NK-92 (cell line): ENCODE results near the gene GMDS.
"Not testable (repeated sequence)": the region's sequence is repeated elsewhere in the genome, so short reads cannot be mapped to it uniquely, and the experiment has no call there.

Experiments
- DNase-seq: peaks from one replicate; lab custom pipeline; 2025; ENCODE audit not compliant: unreplicated experiment; lab: John Stamatoyannopoulos, UW

The GMDS gene

DNA sequence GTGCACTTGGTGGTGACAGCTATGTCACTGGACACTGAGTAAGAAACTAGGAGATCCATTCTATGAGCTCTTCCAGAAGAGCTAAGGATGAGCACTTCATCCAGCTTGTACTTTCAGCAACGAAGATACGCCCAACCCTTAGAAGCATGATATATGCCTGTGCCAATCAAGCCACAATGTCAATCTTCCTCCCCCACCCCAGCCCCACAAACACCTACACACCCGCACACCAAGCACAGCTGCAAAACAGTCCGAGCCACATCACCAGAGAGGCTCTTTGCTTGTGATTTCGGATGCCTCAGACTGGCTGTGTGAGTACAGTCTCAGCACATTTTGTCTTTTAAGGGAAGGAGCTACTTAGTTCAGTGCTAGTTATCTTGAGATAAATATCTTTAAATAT, 375.2 kb downstream of the GMDS start:
- DNase-seq, result no peak

DNA sequence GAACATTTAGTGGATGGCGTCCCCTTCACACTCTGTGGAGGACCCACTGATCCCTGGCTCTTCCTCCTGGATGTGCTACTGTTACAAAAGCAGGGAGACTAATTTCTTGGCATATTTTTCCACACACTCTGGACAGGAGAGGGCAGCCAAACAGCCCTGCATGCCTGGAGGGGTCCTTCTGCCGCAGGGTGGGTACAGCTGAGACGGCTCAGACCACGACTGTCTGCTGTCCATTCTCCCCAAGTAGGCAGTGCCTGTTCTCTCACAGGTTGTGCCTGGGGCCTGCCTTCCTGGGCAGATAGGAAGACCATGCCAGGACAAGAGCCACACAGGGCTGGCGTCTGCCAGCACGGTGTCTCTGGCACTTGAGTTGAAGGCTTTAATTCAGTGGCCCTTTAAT, 375.6 kb downstream of the GMDS start:
- no peak for DNase-seq

DNA sequence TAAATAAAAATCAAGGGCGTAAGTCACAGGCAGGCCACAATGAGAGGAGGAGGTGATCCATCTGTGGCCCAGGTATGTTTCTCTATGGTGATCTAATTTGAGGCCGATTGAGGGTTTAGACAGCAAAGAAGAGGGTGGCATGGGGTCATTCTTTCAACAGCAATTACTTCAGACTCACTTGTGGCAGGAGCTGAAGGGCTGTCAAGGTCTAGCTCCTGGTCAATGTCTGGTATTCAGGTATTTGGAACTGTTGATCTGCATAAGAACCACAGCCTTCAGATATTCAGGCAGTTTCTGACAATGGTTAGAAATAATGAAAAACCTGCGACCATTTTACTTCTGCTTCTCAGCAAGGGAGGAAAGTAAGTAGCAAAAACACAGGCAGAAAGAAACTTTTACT, 376.1 kb downstream of the GMDS start:
- no peak for DNase-seq

DNA sequence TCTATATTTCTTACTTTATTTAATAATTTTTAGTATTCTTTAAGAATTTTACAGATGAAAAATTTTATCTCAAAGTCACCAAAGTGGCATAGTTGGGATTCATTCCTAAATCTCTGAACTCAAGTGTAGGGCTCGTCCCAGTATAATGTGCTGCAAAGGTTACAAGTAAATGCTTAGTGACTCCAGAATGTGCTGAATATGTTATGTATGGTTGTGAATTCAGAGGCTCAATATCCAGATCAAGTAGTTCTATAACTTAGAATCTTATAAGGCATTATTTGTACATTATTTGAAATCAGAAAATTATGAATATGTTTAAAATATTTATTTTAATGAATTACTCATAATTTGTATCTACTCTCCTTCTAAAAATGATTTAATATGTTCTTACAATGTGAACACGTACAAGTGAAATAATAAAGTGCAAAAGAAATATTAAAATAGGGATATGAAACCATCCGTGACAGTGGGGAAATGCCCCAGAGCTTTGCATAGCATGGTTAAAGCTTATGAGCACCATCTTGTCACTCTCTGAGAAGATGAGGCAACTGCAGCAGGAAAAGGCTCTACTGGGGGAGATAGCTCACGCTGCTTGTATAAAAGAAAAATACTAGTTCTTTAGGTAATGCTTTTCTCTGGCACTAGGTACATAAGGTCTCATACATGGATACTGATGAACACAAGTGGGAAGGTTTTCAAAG, 376.7 kb downstream of the GMDS start:
- DNase-seq, result no peak

DNA sequence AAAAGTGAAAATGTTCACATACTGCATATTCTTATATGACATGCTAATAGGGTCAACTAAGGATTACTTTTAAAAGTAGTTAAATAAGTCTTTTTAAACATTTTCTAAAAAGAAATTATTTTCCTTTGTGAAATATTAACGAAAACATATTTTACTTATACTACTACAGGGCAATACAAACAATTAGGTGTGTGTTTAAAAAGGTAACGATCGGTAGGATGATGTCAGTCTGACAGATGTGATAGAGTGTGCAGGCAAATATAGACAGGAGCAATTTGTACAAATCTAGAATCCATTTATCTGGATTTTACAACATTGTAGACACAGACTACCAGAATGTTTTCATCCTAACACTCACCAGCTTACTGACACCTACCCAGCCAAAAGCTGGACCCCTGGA, 378.2 kb downstream of the GMDS start:
- no peak for DNase-seq

DNA sequence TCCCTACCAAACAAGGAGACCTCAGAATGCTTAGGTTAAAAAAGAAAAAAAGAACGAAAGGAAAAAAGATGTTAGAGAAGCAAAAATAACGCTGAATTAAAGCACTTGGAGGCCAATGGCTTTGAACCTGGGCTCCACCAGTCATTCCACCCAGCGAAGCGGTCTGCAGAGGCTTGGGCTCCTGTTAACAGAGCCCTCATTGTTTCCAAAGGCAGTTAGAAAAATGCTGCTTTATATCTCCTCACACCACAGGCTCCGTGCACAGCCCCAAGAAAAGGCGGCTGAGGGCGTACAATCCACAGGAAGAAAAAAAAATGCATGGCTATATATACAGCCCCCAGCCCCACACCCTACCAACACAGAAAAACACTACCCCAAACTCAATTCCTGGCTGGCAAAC, 379.8 kb downstream of the GMDS start:
- DNase-seq, result no peak

DNA sequence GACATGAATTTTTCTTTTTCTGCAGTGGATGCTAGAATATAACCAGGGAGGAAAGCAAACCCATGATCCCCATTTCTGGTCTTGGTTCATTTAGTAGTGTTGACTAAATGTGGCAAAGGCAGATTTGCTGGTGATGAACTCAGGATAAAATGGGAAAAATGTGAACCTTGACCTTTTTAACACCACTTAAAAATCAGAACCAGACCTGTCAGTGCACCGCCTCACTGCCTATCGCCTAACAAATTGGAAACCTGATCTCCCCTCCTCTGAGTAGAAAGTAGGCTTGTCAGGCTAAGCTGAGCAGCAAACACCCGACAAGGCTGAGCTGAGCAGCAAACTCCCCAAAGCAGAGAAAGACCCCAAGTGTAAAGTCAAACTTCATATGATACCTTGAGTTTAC, 380.9 kb downstream of the GMDS start:
- no peak for DNase-seq

DNA sequence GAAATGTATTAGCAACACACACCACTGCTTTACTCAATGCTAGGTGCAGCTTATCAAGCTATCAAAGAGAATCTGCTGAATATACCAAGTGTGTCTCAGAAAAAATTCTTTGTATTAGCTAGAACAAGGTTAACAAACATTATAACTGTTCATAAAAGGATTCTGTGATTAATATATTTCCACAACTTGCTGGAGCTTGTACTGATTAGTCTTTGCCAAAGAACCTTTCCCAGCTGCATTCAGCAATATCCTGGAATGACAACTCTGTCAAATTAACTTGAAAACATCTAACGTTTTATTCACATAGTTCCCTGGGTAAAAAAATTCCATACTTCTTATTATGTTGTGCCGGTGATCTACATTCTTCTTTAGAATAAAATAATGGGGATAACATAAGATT, 383.0 kb downstream of the GMDS start:
- no peak for DNase-seq

DNA sequence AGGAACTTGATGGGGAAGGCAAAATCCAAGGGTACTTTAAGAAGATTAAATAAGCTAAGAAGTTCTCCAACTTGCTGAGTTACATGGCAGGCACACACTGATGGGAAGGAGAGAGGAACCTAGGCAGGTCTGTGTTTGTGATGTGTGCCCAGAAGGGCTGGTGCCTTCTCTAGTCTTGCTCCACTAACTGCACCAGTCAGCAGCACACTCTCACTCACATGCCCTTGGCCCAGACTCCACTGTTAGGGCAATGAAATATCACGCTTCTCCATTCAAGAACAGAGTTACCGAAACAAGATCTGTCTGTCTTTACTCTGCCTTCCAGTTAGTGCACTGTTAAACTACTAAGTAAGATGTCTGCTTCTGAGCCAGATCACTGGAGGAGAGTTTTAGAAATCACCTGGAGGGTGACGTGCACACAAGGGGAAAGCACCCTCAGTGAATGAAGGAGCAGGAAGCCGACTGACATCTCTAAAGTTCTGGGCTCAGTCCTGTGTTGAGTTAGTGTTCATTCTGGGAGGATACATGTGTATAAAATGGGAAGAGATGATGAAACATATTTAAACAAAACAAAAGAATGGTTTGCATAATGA, 384.6 kb downstream of the GMDS start:
- no peak for DNase-seq

DNA sequence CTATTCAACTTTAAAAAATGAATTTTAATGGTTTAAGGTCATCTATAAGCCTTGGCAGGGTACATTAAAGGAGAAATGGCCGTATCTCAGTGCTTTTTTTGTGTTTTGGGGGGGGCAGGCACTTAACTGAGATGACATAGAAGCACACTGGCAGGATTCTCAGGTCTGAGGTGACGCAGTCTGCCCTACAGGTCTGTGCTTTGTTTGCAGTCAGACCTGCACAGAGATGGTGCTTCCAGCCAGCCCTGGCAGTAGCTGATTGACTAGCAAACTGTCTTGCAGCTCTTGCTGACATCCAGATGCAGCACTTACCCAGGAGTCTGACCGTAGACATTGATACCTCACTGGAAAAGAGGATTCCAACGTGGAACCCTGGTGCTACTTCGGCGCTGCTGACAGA, 386.5 kb downstream of the GMDS start:
- DNase-seq, result no peak

DNA sequence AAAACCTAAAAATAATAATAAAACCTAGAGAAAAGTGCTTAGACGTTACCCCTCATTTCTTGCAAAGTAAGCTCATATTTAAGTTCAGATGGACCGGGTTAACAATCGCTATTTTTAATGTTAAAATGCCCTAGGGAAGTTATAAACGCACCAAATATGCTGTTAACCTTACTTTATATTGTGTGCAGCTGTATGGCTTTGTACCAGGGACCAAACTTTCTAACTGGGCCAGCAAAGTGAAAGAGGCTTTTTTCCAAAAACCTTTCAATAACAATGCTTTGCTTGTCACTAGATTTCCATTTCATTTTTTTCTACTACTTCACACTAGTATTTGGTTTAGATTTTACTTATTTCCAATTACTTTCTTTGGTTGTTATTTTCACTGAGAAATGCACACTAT, 387.2 kb downstream of the GMDS start:
- DNase-seq, result no peak

DNA sequence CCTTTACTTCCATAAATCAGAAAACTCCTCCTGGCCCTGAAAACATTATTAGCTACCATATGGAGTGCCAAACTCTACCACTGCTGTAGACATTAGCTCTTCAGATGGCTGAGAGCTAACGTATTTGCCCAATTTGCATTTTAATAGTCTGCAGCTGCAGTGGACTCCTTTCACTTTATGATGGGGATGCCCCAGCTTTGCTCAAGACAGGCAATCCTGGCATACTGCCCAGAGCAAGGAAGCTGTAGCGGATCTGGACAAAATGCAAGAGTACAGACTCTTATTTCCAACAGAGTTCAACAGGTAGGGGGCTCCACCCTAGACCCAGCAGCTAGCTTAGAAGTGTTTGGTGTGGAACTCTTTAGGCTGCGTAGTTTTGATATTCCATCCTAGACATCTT, 389.0 kb downstream of the GMDS start:
- DNase-seq, result no peak

DNA sequence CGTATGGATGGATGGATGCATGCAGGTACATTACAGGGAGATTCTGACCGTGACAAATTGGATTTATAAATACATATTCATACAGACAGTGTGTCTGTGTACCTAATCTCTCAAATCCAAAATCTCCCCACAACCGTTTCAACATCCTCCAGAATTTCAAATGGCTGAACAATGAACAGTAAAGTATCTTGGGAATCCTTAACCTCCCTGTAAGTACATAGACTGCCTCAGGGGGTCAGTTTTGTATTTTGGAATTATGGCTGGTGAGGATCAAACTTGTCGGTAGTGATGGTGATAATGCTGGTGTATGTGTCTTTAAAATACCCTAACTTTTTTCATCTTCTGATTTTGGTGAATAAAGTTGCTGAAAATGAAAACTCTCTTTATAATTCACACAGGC, 389.5 kb downstream of the GMDS start:
- DNase-seq, result no peak

DNA sequence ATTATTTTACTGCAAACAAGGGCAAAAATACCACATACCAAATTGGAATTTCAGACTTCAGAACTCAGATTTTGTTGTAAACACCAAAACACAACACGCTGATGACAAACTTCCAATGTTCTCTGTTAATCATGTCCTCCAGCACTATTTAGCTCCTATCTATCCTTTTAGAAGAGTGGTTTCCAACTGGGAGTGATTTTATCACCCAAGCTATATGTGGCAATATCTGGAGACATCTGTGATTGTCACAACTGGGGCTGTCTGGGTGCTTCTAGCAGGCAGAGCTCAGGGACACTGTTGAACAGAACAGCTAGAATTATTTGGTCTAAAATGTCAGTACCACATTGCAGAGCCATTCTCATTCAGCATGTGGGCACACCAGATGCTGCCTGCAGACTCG, 391.1 kb downstream of the GMDS start:
- no peak for DNase-seq

DNA sequence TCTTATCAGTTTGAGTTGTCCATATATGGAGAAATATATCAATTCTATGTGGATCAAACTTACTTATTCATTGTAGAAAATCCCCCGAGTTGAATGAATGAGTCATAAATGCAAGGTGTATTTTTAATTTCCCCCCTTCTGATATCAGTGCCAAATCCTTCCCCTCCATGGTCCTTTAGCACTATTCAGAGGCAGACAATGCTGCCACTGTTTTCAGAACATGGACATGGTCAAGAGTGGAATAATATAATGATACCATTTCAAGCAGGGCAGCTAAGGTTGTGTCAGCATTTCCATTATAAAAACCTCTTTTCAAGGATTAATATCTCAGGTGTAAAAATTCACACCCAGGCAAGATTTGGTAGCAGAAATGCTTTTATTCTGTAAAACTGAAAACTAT, 391.6 kb downstream of the GMDS start:
- no peak for DNase-seq

DNA sequence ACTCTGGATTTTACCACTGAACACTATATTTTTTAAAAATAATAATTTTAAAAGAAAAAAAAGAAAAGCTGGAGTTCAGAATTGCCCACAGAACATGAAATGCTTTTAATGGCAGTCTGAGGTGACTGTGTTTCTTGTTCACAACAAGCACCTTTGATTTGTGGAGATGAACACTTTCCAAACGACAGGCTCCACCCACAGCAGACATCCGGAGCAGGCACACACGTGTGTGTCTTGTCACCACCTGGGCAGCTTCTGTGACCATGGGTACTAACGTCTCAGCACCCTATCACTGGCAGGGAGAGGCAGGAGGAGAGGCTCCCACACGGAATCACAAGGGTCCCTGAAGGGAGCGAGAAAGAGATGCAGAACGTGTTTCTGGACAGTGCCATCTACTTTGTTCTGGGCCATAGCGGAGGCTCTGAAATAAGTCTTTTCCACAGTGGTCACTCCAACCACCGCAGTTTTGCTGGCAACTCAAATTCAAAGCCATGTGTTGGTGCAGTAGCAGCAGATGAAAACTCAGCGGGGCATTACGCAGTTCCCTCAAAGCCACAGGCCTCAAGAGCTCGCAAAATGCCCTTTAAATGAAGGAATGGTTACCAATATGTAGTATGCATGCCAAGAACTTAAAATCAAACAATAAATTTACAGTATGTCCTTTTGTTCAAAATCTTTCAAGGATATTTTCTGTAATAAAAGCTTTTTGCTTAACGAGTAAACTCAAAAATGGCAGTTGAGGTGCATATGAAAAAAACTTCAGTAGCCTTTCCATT, 393.5 kb downstream of the GMDS start:
- no peak for DNase-seq

DNA sequence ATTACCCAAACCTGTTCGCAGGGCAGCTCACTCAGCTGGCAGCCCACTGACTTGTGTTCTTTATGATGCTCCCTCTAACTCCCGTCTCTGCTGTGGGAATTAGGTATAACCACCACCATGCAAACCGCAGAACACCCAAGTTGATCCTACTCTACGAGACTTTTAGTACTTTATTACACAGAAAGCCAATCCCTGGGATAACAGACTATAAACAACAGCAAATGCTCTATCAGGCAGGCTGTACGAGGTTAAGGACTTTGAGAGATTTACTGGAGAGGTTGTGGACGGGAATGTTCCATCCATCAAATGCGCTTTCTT, 394.6 kb downstream of the GMDS start:
- DNase-seq, result no peak

DNA sequence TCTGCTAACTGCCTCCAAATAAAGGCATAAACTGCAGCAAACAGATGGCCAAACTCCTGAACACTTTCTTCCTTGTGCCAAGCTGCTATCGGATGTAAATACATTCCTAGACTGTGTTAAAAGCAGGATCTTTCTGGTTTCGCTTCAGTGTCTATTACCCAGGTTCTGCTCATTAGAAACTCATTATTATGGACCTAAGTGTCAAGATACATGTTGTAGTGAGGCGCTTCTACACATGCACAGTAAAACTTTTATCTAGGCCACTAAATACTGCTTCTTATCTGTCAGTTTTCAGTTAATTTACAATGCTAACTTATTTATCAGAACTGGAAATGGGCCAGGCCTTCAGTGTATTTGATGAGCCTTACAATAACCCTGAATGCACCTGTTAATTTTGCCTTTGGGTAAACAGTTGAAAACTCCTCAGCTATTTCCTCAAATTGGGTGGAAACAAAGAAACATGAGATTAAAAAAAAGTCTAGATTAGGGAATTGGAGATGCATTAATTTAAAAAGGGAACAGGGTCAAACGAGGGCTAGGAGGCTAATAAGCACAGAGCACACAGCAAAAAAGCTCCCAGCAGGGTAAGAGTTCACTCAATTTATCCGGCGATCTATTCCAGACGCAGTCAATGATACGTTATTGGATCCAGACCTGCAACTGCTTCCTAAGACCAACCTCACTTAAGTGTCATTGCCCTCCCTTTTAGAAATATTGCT, 395.1 kb downstream of the GMDS start:
- no peak for DNase-seq

DNA sequence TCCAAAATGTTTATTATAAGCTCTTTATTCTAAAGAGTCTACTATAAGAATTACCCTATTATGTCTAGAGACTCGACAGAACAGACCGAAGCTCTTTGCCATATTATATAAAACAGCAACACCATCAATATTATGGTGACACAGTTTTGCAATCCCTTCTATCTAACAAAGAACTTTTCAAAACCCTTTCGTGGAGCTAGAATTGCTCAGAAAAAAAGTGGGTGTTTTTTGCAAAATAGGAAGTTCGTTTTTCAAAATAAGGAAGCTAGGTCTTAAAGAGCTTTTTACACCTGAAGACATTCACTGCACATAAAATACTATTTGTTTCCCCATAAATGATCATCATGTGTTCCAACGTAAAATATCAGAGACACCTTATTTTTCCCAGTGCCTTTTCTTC, 395.7 kb downstream of the GMDS start:
- DNase-seq, result no peak

DNA sequence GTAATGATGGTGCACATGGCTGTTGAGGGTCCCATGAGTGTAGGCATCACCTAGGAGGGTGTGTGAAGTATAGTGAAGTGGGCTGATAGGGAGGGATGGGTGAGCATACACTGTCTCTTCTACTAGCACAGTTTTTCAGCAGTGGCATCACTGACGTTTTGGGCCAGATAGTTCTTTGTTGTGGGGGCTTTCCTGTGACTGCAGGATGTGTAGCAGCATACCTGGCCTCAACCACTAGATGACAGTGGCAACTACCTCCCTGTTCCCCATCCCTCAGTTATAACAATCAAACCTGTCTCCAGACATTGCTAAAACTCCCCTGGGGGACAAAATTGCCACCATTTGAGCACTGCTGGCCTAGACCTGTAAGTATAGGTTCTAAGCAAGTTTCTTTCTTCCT, 396.7 kb downstream of the GMDS start:
- no peak for DNase-seq

DNA sequence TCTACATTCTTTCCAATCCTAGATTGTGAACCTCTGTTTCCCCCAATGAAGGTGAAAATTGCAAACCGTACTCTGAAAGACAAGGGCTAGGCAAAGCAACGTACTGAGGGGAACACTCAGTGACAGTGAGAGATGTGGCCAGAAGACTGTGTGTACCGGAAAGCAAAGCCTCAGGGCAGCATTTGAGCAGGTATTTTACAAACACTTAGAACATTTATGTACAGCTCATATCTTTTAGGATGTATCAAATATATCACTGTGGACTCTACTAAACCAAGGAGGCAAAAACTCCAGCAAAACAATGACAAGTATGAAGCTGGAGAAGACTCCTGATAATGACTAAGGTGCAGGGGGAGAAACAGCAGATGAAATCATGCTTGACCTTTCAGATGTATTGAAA, 398.8 kb downstream of the GMDS start:
- no peak for DNase-seq

DNA sequence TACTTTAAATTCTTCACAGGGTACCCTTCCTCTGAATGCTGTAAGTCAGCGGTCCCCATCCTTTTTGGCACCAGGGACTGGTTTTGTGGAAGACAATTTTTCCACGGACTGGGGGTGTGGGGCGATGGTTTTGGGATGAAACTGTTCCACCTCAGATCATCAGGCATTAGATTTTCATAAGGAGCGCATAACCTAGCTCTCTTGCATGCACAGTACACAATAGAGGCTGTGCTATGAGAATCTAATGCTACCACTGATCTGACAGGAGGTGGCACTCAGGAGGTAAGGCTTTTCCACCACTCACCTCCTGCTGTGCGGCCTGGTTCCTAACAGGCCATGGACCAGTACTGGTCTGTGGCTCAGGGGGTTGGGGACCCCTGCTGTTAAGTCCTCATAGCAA, 399.9 kb downstream of the GMDS start:
- not testable (repeated sequence) for DNase-seq
